Stimulated activated CD8-positive, alpha-beta memory T cell treated with anti-CD3 and anti-CD28 coated beads, Interleukin-15, amount 100 ng/mL, for 24 hours (primary cell): ENCODE data around the gene VSIG1.

Experiments
- DNase-seq: peaks from one replicate; pipeline ENCODE4 v3.0.0-alpha.2; 2020; ENCODE audit warnings: low read depth

The VSIG1 gene

DNA sequence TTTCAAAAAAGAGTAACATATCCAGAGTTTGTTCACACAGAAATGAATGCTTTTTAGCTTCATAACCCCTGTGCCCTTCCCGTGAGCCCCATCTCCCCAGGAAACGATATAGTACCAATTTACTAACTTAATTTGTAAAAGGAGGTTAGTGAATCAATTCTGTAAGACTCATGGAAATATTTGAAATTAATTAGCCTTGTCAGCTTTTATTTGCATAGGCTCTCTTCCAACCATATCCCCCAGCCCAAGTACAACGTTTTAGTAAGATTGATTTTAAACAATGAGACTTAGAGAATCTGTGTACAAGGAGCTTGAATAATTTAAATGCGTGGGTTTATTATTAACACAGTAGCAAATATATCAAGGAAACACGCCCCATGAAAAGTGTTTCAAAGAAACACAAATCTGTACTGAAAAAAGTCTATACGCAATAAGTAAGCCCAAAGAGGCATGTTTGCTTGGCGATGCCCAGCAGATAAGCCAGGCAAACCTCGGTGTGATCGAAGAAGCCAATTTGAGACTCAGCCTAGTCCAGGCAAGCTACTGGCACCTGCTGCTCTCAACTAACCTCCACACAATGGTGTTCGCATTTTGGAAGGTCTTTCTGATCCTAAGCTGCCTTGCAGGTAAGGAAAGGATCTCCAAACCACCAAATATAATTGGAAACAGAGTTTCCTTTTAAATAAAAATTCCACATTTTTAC lies at the start of gene VSIG1:
Gene VSIG1, plus strand, starts transcription at position 512 of the 703 bp plus-strand sequence. Its CDS starts 66 bp downstream, at position 578.
- DNase-seq, result no peak

DNA sequence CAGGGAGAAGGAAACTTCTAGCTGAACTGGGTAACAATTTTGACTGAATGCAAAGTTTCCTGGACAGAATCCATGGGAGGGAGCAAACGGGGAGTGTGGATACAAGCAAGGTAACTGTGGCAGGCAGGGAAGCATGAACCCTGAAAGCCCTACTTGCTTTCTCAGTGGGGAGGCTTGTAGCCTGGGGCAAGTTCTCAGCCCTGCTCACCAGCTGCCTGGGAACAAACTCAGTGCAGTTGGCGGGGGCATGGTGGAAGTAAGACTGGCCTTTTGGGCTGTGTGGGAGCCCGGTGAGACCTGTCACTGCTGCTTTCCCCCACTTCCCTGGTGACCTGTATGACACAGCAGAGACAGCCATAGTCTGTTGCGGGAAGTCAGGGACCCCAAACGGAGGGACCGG lies 48.7 kb upstream of the VSIG1 start:
- DNase-seq, result no peak

DNA sequence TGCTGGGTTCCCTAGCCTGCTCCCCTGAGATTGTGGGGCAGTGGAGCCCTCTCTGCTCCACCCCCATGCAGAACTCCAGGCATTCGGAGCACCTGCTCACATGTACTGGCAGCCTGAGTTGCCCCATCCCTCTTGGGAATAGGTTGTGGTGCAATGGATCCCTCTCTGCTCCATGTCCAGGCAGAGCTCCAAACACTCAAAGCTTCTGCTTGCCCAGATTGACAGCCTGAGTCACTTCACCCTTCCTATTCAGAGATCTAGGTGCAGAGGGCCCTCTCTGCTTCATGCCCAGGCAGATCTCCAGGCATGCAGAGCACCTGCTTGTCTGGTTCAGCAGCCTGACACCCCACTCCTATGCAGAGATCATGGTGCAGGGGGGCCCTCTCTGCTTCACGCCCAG lies 44.1 kb upstream of the VSIG1 start:
- DNase-seq, result no peak

DNA sequence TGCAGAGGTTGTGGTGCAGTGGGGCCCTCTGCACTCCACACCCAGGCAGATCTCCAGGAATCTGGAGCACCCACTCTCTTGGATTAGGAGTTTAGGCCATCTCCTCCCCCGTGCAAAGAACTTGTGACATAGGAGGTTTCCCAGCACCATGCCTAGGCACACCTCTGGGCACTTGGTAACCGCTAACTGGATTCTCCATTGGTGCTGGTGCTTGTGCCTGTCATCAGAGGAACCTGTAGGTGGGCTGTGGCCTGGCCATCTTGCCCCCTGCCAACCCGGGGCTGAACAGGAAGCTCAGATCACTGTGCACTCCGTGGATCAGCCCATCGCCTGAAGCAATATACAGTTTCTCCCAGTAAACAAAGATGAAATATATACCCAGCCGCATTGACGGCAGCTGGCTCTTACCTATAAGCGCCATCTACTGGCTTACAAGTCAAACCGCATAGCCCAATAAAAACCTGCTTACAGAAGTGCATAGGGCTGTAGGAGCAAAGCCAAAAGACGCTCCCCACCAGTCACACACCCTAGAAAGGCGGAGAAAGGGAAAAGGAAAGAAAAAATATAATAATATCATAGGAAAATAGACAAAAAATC lies 43.5 kb upstream of the VSIG1 start:
- DNase-seq, result no peak

DNA sequence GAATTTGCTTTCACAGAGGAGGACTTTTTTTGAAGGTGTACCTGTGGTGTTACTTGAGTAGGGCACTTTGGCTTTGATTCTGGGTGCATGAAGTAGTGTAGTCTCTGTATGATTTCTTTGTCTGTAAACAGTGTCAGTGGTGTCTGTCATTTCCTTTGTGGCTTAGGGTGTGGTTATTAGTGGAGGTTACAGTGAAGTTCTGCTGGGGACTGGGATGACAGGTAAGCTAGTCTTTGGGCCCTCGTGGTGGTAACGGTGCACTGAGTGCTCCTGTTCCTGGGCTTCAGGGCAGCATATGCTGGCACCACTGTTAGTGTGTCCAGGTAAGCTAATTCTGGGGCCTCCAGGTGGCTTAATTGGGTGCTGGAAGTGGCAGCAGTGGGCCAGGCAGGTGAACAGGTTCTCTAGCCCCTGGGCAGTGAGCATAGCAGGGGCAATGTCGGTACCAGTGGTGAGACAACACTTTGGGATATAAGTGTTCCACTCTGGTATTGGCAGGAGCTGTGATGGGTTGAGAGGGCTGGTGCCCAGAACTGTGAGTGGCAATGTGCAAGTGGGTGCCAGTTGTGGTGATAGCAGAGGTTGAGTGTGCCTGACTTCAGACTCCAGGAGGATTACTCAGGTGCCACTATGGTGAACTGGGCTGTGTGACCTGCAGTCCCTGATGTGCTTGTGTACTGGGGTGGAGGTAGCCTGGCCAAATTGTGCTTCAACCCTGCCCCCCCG lies 26.0 kb upstream of the VSIG1 start:
- DNase-seq, result no peak

DNA sequence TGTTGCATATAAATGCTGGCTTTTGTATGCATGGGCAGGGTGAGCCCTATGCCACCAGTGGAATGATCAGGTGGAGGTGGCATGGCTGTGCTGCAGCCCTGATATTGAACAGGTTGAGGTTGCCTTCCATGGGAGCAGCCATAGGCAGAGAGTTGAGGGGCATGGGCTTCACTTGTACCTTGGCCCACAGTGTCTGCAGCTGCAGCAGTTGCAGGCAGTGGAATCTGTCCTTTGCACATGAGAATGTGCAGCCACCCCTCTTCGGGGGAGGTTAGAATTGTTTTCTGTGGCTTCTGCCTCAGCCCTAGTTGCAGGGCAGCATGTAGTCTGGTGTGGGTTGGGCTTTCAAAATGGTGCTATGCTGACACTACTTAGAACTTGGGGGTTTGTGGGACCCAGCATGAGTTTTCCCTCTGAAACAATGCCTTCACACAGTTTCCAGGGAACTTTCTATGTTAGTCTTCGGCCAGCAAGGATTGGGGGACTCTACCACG lies 25.4 kb upstream of the VSIG1 start:
- DNase-seq, result no peak

DNA sequence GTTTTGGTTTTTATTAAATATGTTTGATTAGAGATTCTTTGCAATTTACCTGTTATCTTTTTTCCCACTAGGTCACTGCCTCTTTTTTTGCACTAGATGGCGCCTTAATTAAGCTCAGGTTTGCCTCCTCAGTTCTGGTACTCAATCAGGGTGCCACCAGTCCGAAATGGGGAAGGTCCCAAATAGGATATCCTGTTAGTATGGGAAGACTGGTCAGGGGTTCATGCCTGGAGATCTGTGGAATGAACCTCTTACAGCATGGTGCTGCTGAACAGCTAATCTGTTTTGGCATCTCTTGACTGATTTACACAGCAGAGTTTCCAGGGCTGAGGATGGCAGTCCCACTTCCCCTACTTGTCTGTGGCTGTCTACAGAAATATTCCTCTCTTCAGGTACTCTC lies 24.2 kb upstream of the VSIG1 start:
- no peak for DNase-seq

DNA sequence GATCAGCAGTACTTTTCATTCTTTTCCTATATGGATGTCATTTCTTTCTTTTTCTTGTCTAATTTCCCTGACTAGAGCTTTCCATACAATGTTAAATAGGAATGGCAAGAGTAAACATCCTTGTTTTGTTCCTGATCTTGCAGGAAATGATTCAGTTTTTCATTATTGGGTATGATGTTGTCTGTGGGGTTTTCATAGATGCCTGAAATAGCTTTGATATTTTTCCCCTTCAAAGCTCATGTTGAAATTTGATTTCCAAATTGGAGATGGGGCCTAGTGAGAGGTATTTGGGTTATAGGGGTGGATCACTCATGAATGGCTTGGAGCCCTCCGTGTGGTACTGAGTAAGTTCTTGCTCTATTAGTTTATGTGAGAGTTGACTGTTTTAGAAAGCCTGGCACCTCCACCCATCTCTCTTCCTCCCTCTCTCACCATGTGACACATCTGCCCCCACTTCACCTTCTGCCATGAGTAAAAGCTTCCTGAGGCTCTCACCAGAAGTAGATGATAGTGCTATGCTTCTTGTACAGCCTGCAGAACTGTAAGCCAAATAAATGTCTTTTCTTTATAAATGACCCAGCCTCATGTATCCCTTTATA lies 22.3 kb upstream of the VSIG1 start:
- no peak for DNase-seq

DNA sequence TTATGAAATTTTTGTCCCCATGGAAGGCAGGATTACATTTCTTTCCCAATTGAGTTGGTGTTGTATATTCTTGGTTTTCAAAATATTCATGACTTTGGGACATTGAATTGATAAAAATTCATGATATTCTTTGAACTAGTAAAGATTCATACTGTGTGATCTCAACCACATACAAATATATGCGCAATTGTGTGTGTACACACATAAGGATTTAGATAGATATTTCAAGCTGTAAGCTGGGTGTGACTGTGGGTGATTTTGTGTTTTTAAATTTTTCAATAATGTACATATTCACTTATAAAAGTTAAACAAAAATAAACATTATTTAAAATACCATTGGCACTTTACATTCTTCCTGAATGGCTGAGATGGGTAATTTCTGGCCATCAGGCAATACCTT lies 19.5 kb upstream of the VSIG1 start:
- no peak for DNase-seq

DNA sequence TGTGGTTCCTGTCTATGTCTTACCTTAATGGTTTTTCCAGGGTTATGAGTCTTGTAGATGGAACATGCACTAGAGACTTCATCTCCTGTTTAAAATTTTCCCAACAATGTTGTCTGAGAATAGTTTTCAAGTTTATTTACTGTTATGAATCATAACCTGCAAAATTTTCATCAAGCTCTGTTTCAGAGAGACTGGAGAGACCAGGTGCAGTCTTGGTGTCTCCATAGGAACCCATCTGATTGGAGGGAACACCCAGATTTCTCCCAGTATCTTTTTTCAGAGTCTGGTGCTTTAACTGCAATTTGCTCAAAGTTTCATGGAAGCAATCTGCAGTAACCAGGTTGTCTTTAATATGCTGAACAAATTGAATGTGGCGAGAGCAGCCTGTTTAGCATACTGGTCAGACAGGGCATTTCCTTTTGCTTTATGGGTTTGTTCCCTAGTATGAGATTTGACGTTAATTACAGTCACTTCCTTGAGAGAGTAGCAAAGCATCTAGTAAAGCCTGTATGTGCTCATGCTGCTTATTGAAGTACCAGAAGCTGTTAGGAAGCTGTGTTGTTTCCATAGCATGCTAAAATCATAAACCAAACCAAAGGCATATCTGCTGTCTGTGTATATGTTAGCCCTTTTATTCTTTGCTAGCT lies 18.8 kb upstream of the VSIG1 start:
- DNase-seq, result no peak

DNA sequence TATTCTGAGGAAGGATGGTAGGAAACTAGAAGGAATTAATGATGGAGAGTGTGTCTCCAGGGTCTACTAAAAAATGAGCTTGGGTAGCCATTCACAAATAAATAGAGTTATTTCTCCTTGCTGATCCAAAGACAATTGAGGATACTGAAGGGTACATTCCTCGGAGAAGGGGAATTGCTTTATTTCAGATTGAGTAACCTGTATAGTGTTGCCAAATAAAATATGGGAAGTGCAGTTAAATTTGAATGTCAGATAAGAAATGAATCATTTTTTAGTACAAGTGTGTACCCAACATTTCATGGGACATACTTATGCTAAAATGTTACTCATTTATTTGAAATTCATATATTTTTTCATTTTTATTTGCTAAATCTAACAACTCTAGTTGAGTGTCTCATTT lies 16.0 kb upstream of the VSIG1 start:
- no peak for DNase-seq

DNA sequence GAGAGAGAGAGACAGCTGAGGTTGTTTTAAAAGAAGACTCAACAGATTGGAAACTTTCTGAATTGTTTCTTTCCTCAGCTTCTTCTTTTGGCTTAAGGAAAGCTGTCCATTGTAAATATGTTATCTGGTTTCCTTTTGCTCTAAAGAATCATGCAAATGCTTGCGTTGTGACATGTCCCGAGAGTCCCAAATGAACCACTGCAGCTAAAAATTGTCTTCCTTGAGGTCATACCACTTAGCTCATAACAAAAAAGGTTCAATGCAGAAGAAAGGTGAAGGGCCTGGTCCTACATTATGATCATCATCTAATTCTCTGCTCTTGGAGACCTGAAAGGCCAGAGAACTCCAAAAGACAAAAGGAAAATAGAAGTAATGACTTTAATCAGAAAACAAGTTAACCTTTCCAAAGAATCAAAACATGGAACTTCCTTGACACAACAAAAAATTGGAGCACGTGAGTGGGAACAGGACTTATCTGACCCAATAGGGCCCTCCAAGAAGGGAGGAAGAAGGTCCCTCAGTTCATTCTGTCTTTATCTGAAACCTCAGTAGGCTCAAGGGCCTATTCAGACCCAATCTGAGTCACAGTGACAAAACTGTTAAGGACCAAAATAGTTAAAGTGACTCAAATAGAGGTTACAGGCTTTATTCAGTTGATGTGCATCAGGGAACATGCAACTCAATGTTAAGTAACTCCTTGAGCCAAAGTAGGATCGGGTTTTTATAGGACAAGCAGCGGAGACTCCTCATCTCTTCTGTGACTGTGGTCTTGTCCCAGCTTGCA lies 14.7 kb upstream of the VSIG1 start:
- no peak for DNase-seq

DNA sequence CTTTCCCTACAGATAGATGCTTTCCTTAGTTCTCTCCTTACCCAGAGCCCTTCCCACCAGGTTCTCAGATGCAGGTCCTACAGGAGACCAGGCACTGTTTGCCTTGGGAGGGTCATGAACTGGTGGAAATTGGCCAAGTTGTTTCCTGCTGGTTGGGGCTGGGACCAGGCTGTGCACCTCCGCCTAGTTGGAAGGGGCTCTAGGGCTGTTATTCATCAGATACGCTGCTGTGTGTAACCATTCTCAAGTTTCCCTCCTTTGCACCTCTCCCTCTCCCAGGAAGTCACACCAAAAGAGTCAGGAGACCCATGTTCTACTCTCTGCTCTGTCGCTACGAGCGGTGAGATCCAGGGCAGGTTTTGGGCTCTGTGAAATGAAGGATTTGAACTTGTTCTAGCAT lies 11.9 kb upstream of the VSIG1 start:
- DNase-seq, result no peak

DNA sequence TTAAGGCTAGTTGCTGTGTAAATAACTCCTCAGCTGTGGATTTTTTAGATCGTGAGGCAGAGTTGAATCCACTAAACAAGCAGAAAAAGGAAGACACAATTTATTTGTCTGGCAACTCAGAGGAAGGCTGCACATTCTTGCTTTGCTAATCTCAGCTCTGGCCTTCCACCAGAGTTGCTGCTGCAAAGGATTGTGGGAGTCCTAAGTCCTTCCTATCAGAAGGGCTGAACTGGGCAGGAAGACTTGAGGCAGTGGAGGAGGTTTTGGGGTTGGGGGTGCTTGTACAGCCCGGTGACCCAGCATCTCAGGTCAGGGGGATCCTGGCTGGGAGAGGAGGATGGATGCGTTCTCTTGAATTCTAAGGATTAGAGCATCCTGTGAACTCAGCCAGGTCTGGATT lies 11.0 kb upstream of the VSIG1 start:
- DNase-seq, result no peak

DNA sequence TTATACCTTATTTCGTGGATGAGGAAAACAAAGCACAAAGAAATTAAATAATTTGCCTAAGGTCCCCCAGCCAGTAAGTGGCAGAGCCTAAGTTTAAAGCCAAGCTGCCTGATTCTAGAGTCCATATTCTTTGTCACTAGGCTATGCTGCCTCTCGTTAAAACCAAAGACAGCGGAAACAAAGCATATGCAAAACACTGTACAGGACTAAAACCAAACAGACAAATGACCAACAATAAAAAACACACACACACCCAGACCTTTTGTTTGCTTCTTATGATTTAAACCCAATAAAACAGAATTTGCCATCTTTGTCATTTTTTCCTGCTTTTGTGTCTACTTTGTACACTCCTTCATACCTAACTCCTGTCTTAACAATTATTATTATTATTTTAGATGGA lies 10.1 kb upstream of the VSIG1 start:
- no peak for DNase-seq

DNA sequence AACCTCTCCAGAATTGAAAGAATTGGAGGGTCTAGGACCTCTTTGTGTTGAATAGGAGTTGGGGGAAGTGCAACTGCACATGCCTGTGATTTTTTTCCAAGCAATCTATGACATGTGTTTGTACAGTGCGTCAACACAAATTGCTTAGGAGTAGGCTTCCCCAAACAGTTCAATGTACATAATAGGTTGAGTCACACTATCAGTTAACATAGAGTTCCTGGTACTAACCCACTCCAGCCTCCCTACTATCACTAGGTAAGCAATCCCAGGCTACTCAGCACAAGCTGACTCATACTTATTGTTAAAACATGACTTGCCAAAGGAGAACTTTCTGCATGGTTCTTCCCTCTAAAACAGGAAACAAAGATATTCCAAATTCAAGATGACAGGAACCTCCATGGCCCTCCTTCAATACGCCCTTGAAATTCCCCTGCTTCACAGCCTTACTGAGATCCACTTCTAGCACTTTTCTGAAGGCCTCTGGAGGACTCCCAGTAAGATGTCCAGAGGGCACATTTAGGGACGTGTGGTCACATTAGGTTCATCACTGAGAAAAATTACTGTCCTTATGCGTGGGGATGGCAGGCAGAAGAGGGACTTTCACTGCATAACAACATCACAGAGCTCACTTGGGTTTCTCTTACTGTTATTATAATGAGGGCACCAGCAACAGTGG lies 8.4 kb upstream of the VSIG1 start:
- DNase-seq, result no peak

DNA sequence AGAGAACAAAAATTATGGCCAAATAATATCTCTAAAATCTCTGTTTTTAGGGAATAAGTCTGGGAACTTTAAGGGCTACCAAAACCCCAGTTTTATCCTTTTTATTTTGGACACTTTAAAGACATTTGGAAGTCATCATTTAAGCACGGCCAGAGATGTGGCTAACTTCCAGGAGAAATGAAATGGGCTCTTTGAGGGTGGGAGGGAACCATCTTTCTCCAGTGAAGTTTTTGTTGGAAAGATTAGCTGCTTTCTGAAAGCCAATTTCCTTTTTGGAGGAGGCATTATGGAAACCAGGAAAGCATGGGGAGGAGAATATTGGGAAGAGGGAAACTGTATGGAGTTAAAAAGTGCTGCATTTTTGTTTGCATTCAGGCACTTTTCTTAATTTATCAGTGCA lies 4.8 kb downstream of the VSIG1 start:
- no peak for DNase-seq

DNA sequence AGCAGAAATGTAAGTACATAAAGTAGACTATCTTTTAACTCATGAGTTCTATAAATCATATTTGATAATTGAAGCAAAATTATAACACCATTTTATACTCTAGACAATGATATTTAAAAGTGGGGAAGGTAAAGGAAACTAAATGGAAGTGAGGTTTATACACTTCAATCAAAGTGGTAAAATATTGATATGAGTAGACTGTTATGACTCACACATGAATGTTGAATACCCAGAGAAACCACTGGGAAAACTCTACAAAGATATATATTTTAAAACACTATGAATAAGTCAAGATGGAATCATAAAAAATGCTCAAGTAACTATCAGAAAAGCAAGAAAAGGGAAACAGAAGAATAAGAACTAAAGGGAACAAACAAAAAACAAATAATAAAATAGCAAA lies 8.4 kb downstream of the VSIG1 start:
- DNase-seq, result no peak

DNA sequence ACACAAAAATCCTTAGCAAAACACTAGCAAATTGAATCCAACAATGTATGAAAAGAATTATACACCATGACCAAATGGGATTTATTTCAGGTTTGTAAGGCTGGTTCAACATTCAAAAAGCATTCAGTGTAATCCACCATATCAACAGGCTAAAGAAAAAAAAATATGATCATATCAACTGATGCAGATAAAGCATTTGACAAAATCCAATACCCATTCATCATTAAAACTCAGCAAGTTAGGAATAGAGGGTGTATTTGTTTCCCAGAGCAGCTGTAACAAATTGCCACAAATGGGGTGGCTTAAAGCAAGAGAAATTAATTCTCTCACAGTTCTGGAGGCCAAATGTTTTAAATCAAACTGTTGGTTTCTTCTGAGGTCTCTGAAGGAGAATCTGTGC lies 10.7 kb downstream of the VSIG1 start:
- no peak for DNase-seq

DNA sequence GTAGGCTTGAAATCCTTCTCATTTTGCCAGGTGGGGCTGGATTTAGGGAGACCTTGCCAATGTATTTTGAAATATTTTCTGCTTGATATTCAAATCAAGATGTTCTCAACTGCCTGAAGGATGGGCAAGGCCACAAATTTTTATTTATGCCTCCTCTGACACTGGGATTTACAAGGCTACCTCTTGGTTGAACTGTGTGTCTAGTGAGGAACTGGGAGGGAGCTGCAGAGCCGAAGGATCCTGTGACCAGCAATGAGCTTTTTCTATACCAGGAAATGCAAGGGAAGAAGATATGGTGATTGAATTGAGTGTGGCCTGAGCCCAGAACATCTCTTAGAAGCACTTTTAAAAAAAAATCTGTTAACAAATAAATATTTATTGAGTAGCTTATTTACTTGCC lies 14.9 kb downstream of the VSIG1 start:
- DNase-seq, result no peak

DNA sequence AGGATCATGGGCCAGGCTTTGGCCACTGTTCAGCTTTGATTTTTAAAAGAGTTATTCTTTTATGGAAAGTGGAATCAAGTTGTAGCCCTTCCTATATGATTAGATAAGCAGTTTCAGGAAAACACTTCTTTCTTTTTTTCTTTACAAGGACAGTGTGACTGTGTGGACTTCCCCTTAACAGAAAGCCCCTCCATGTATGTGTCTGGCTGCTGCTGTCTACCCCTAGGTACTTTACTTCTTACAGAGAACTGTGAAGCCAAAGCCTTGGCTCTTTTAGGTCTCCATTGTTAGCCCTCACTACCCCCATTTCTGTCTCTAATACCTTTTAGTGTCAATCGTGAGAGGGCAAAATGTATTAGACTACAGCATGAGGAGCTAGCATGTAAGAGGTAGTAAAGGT lies 19.1 kb downstream of the VSIG1 start:
- no peak for DNase-seq
